HepG2 (cell line): ENCODE measurements around the gene NFKB2. TPM values are rescaled to one million over a fixed set of nuclear protein-coding genes. Genes with fewer than 3 reads are reported as not detected.

Experiments
- ATAC-seq: fragments of 200-7000 bp; cut with Tn5 transposase; 3 replicates; pipeline ENCODE4 v1.9.1; 2020; ENCODE audit warnings: mild to moderate bottlenecking, moderate library complexity
- BruUV-seq: library from RNA; stranded (reverse); fragments of 400-500 nt; replicated peaks from 2 replicates; lab custom pipeline; 2021; lab: Mats Ljungman, UMichigan
- CTCF ChIA-PET: fragments of 300-600 bp; formaldehyde crosslinking; extraction: SDS; loops from one replicate; lab custom pipeline; 2021; ENCODE audit warnings: low total read pairs, inconsistent platforms, low intra/inter-chr PET ratio; lab: Yijun Ruan, JAX
- POLR2A ChIA-PET: fragments of 350-600 bp; sonication (Branson Sonifier 250); formaldehyde crosslinking; loops from one replicate; lab custom pipeline; 2020; ENCODE audit warnings: antibody characterized with exemption, inconsistent platforms; lab: Yijun Ruan, JAX
- DNase-seq: peaks from one replicate; pipeline ENCODE4 v3.0.0-alpha.2; 2015; ENCODE audit warnings: low spot score
- FAIRE-seq: peaks from 3 replicates; lab custom pipeline; 2011; peaks lifted over from hg19 to GRCh38; lab: Jason Lieb, UNC
- H2AFZ ChIP-seq: one replicate; pipeline ENCODE4 v1.6.1; 2011; ENCODE audit warnings: low read length, inconsistent platforms
- H3K27ac ChIP-seq: fragments of 300-600 bp; 3 replicates; pipeline ENCODE4 v1.8.0; 2011; ENCODE audit warnings: mixed run types, mild to moderate bottlenecking, mixed read lengths, low read length, inconsistent platforms; ENCODE audit not compliant: insufficient read depth; ENCODE audit errors: extremely low read length
- H3K27me3 ChIP-seq, 2 experiments: fragments of 200-600 bp in 1 of 2; 2 replicates in 1 of 2; 3 replicates in 1 of 2; pipeline versions ENCODE4 v1.6.0 to v1.8.0; 2011; ENCODE audit warnings: low read length in 2 of 2, mild to moderate bottlenecking in 2 of 2, moderate library complexity in 2 of 2, inconsistent platforms in 1 of 2; ENCODE audit not compliant: insufficient read depth in 2 of 2, control insufficient read depth in 1 of 2
- H3K36me3 ChIP-seq, 2 experiments: fragments of 200-600 bp in 1 of 2; replicated peaks in 1 of 2; 2 replicates in 1 of 2; 3 replicates in 1 of 2; pipeline versions ENCODE4 v1.5.1 to v1.8.0; 2011; ENCODE audit warnings: low read length in 2 of 2, inconsistent platforms in 1 of 2; ENCODE audit not compliant: insufficient read depth in 2 of 2, control insufficient read depth in 1 of 2
- H3K4me1 ChIP-seq: 2 replicates; pipeline ENCODE4 v1.5.1; 2012; ENCODE audit warnings: low read length, inconsistent platforms; ENCODE audit not compliant: insufficient read depth
- H3K4me2 ChIP-seq: 2 replicates; pipeline ENCODE4 v1.6.0; 2011; ENCODE audit warnings: low read depth, low read length, inconsistent platforms
- H3K4me3 ChIP-seq, 3 experiments: fragments of 200-600 bp in 1 of 3; sonication (generic), shearing (Covaris generic) in 1 of 3; replicated peaks in 1 of 3; 2 replicates each; pipeline ENCODE4 v1.5.1; 2011 to 2016; ENCODE audit warnings: low read length in 3 of 3, inconsistent platforms in 2 of 3, low read depth in 2 of 3, mild to moderate bottlenecking in 2 of 3, control low read depth in 1 of 3, mixed read lengths in 1 of 3; ENCODE audit not compliant: insufficient read depth in 1 of 3
- H3K79me2 ChIP-seq: one replicate; pipeline ENCODE4 v1.6.1; 2011; ENCODE audit warnings: low read length, inconsistent platforms; ENCODE audit not compliant: insufficient read depth
- H3K9ac ChIP-seq: 2 replicates; pipeline ENCODE4 v1.6.0; 2011; ENCODE audit warnings: mild to moderate bottlenecking, low read depth, low read length, inconsistent platforms; ENCODE audit not compliant: insufficient read depth
- H3K9me3 ChIP-seq: 2 replicates; pipeline ENCODE4 v1.5.1; 2012; ENCODE audit warnings: mild to moderate bottlenecking, low read length
- H4K20me1 ChIP-seq: 2 replicates; pipeline ENCODE4 v1.6.0; 2011; ENCODE audit warnings: inconsistent platforms, mild to moderate bottlenecking, low read length, moderate library complexity; ENCODE audit not compliant: insufficient read depth
- AGO2 ChIP-seq: fragments of 200-400 bp; formaldehyde crosslinking; optimal IDR thresholded peaks from 2 replicates; pipeline ENCODE3; 2017; ENCODE audit warnings: mild to moderate bottlenecking, low read depth, low read length, moderate library complexity
- ATF6 ChIP-seq: sonication (generic); formaldehyde crosslinking; conservative IDR thresholded peaks from 2 replicates; pipeline ENCODE4 v1.4.0; 2020; ENCODE audit warnings: missing genetic modification reagents
- EEA1 ChIP-seq: sonication (generic); formaldehyde crosslinking; IDR thresholded peaks from 2 replicates; pipeline ENCODE4 v1.5.1; 2020; ENCODE audit warnings: mild to moderate bottlenecking, missing genetic modification reagents, borderline replicate concordance
- GABPA ChIP-seq, 2 experiments: IDR thresholded peaks; 2 replicates each; pipeline ENCODE4 v1.6.1; 2011 to 2016; ENCODE audit warnings: low read depth in 2 of 2, low read length in 1 of 2, missing biosample characterization in 1 of 2, missing genetic modification characterization in 1 of 2
- GLMP ChIP-seq: sonication (generic); formaldehyde crosslinking; IDR thresholded peaks from 2 replicates; pipeline ENCODE4 v1.9.0; 2021; ENCODE audit warnings: missing genetic modification reagents, mild to moderate bottlenecking, borderline replicate concordance
- GTF2F1 ChIP-seq: fragments of 150-350 bp; IDR thresholded peaks from 2 replicates; pipeline ENCODE4 v1.6.1; 2014; ENCODE audit warnings: low read length
- HNF1B ChIP-seq: sonication (generic); formaldehyde crosslinking; IDR thresholded peaks from 2 replicates; pipeline ENCODE4 v1.5.1; 2020; ENCODE audit warnings: mild to moderate bottlenecking, moderate library complexity, missing genetic modification reagents
- ISL2 ChIP-seq: sonication (generic); formaldehyde crosslinking; IDR thresholded peaks from 2 replicates; pipeline ENCODE4 v1.5.0; 2020; ENCODE audit warnings: missing genetic modification reagents
- PHF20 ChIP-seq: sonication (generic); formaldehyde crosslinking; IDR thresholded peaks from 2 replicates; pipeline ENCODE4 v1.5.0; 2020; ENCODE audit warnings: mild to moderate bottlenecking, missing genetic modification reagents
- PHF5A ChIP-seq: IDR thresholded peaks from one replicate; pipeline ENCODE4 v1.6.1; 2018; ENCODE audit warnings: low read depth, missing genetic modification reagents; ENCODE audit not compliant: unreplicated experiment
- RNF2 ChIP-seq: fragments of 450-650 bp; conservative IDR thresholded peaks from 2 replicates; pipeline ENCODE4 v1.6.1; 2016; ENCODE audit warnings: low read depth
- ZNF350 ChIP-seq: sonication (generic); formaldehyde crosslinking; IDR thresholded peaks from 2 replicates; pipeline ENCODE4 v1.4.0; 2020; ENCODE audit warnings: mild to moderate bottlenecking, low read depth, missing genetic modification reagents, borderline replicate concordance
- WGBS: methylation state at CpG from one replicate; pipeline ENCODE4 v1.1.6; 2017; ENCODE audit warnings: low lambda C conversion rate; 5-methylcytosine and 5-hydroxymethylcytosine counted together
- in situ Hi-C: cut with HindIII; loops from 2 replicates; pipeline ENCODE4 v1.10.0; 2017; ENCODE audit warnings: low pct_unique_long_range_greater_than_20kb; ENCODE audit not compliant: extremely low pct_ligation_motif_present
- intact Hi-C: fragments of 100-400 bp; cut with micrococcal nuclease; formaldehyde crosslinking; loops from one replicate; pipeline ENCODE4 v1.10.0; 2022; ENCODE audit not compliant: unreplicated experiment
- polyA plus RNA-seq, 8 experiments: library from polyadenylated mRNA; depleted of rRNA in 3 of 8; stranded (reverse) in 7 of 8; unstranded in 1 of 8; fragments of >200 nt; fragmentation: Illumina TruSeq in 4 of 8; extraction: Trizol in 4 of 8; gene quantifications; 2 replicates each; pipeline versions ENCODE4 v1.2.1 to v1.2.3, GENCODE V29; 2011 to 2016; ENCODE audit warnings: low read depth in 4 of 8, missing spikeins in 1 of 8, mixed read lengths in 1 of 8; ENCODE audit not compliant: insufficient read depth in 1 of 8
- total RNA-seq, 5 experiments: library from RNA; depleted of rRNA; stranded (reverse); fragments of >200 nt; fragmentation: Illumina TruSeq; extraction: Trizol; gene quantifications; 2 replicates each; pipeline ENCODE4 v1.2.3, GENCODE V29; 2016; ENCODE audit warnings: low read depth in 1 of 5
- TF ChIP-seq, protein P1 (sequence below): sonication (generic); formaldehyde crosslinking; IDR thresholded peaks from 2 replicates; pipeline ENCODE4 v1.8.0; 2022; ENCODE audit warnings: mild to moderate bottlenecking, missing genetic modification reagents, moderate library complexity

Gene NFKB2
- total and polyA plus RNA-seq, 2 of the 13 experiments (the other 11 are each of a cell fraction or from before 2014, with no cell fraction given), result 7.7 to 12.5 TPM

DNA sequence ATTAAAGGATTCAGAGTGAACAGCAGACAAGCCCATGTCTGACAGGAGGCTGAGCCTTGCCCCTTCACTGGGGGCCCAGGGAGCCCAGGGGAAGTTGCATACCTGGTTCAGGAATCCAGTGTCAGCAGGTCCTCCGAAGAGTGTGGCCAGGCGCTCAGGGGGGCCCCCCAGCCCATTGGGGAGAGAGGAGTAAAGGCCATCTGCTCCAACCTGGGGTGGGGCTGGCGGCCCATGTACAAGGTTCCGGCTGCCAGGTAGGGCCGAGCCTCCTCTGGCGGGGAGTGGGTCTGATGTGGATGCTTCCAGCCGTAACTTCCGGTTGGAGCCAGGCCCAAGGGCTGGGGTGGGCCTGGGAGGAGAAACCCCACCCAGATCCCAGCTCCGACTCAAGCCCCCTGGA, 20.8 kb downstream of the NFKB2 start:
- H3K9ac ChIP-seq, result no peak overlapping the region
- H4K20me1 ChIP-seq, result no peaks in the 10 kb centered on the region; the same call in 1 of the 2 replicates
- ATAC-seq (no peak), FAIRE-seq (no peak)
- peaks cover 13 to 50% of the 10 kb centered on the region in 2 experiments for H3K27me3 ChIP-seq
- POLR2A ChIA-PET, result no interaction called here
- CTCF ChIA-PET, result no interaction called here
- no peak overlapping the region for H2AFZ ChIP-seq
- H3K4me2 ChIP-seq, result no peak overlapping the region
- in situ Hi-C loops, result no loop called here
- H3K36me3 ChIP-seq, result no peaks in the 10 kb centered on the region
- peaks cover 18% of the 10 kb centered on the region for H3K4me1 ChIP-seq
- H3K79me2 ChIP-seq, result no peaks in the 10 kb centered on the region
- no peak for TF ChIP-seq ZNF350
- no peak for TF ChIP-seq GABPA (IDR thresholded peaks at IDR 0.05; ENCODE audit: low read depth, low read length)
- TF ChIP-seq GABPA (CRISPR knock-in tag; IDR thresholded peaks at IDR 0.05; ENCODE audit: low read depth), result 0 out of 2 replicates have a peak, but pooled peaks have one; percentile 15
- TF ChIP-seq, all 625 proteins: peak for 1
- DNase-seq, result no peak
- intact Hi-C loops, result no loop called here
- no peak overlapping the region for H3K27ac ChIP-seq
- whole genome bisulfite sequencing, result 10% methylated on average over 2 of the region's 9 CpGs
- H3K9me3 ChIP-seq, result no peaks in the 10 kb centered on the region
- H3K4me3 ChIP-seq, result no peak overlapping the region
- BruUV-seq, result no TSS peak

DNA sequence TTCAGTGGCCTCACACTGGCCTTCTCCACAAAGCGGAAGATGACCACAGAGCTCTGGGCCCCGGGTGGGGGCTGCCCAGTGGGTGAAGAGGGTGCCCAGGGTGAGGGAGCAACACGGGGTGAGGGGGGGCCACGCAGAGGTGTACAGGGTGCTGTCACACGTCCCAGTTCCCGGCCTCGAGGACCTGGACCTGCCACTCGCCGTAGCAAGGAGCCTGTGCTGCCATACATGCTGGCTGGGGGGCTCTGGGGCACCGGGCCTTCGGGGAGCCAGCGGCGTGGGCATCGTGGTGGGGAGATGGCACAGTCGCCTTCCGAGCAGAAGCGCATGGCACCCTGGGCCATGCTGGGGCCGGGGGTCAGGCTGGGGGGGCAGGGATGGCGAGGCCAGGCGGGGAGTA, 21.2 kb downstream of the NFKB2 start:
- no TSS peak for BruUV-seq
- no peaks in the 10 kb centered on the region for H3K79me2 ChIP-seq
- ChIA-PET POLR2A (no interaction called here), CTCF (no interaction called here)
- no peak for ATAC-seq
- no peak overlapping the region for H3K27ac ChIP-seq
- in situ Hi-C loops (no loop called here), intact Hi-C loops (no loop called here)
- H2AFZ ChIP-seq, result no peak overlapping the region
- DNase-seq, result no peak
- peaks cover 18% of the 10 kb centered on the region for H3K4me1 ChIP-seq
- H3K27me3 ChIP-seq, result peaks cover 13 to 46% of the 10 kb centered on the region in 2 experiments
- H3K4me2 ChIP-seq, result no peak overlapping the region
- H3K36me3 ChIP-seq, result no peaks in the 10 kb centered on the region
- no peak overlapping the region for H3K9ac ChIP-seq
- no peak overlapping the region for H3K4me3 ChIP-seq
- no peak for FAIRE-seq
- no peaks in the 10 kb centered on the region for H3K9me3 ChIP-seq
- no peaks in the 10 kb centered on the region; the same call in 1 of the 2 replicates for H4K20me1 ChIP-seq
- 36% methylated on average over 13 of the region's 20 CpGs for WGBS
- TF ChIP-seq PHF5A (CRISPR knock-in tag), result no peak
- no peak for TF ChIP-seq ATF6
- TF ChIP-seq GTF2F1, result no peak
- TF ChIP-seq, protein P1, sequence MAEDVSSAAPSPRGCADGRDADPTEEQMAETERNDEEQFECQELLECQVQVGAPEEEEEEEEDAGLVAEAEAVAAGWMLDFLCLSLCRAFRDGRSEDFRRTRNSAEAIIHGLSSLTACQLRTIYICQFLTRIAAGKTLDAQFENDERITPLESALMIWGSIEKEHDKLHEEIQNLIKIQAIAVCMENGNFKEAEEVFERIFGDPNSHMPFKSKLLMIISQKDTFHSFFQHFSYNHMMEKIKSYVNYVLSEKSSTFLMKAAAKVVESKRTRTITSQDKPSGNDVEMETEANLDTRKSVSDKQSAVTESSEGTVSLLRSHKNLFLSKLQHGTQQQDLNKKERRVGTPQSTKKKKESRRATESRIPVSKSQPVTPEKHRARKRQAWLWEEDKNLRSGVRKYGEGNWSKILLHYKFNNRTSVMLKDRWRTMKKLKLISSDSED (CRISPR knock-in tag), result no peak
- no peak for TF ChIP-seq ISL2 (CRISPR knock-in tag)
- TF ChIP-seq EEA1 (CRISPR knock-in tag), result no peak
- TF ChIP-seq HNF1B (CRISPR knock-in tag), result no peak
- TF ChIP-seq RNF2, result no peak
- no peak for TF ChIP-seq PHF20 (CRISPR knock-in tag)
- no peak for TF ChIP-seq AGO2
- no peak for TF ChIP-seq GLMP (CRISPR knock-in tag)
